NCI-H2196 (cell line): ENCODE data around the gene SRCIN1.

ENCODE experiments used
- DNase-seq: peaks from one replicate; lab custom pipeline; 2025; ENCODE audit not compliant: unreplicated experiment; lab: John Stamatoyannopoulos, UW

Gene SRCIN1

GRCh38 chr17:38583176-38583575 lies 22.6 kb downstream of the SRCIN1 start:
- DNase-seq = no peak

- DNase-seq = no peak
These were observed 23.7 kb downstream of the SRCIN1 start for GRCh38 chr17:38582069-38582468.

- peak; percentile 73 for DNase-seq
These were observed 25.8 kb downstream of the SRCIN1 start for GRCh38 chr17:38579934-38580333.

GRCh38 chr17:38579083-38579480 lies 26.7 kb downstream of the SRCIN1 start:
- DNase-seq = no peak

- no peak for DNase-seq
These were observed 27.3 kb downstream of the SRCIN1 start for GRCh38 chr17:38578229-38579082.

- no peak for DNase-seq
These were observed 28.0 kb downstream of the SRCIN1 start for GRCh38 chr17:38577645-38578173.

- DNase-seq = no peak
These were observed 28.5 kb downstream of the SRCIN1 start for GRCh38 chr17:38577244-38577643.

- no peak for DNase-seq
These were observed 30.0 kb downstream of the SRCIN1 start for GRCh38 chr17:38575781-38576180.

- no peak for DNase-seq
These were observed 31.0 kb downstream of the SRCIN1 start for GRCh38 chr17:38574712-38575111.

GRCh38 chr17:38572669-38573365 lies 32.9 kb downstream of the SRCIN1 start:
- DNase-seq = peak; percentile 61

GRCh38 chr17:38571833-38572668 lies 33.7 kb downstream of the SRCIN1 start:
- DNase-seq = no peak

GRCh38 chr17:38569701-38570512 lies 35.8 kb downstream of the SRCIN1 start:
- DNase-seq = no peak

- peak; percentile 15 for DNase-seq
These were observed 36.8 kb downstream of the SRCIN1 start for GRCh38 chr17:38568845-38569510.

- no peak for DNase-seq
These were observed 37.5 kb downstream of the SRCIN1 start for GRCh38 chr17:38568274-38568673.

- DNase-seq = no peak
These were observed 38.4 kb downstream of the SRCIN1 start for GRCh38 chr17:38567350-38567749.

GRCh38 chr17:38566666-38567031 lies 39.1 kb downstream of the SRCIN1 start:
- DNase-seq = no peak

- DNase-seq = no peak
These were observed 39.7 kb downstream of the SRCIN1 start for GRCh38 chr17:38565853-38566665.

GRCh38 chr17:38564869-38565268 lies 40.9 kb downstream of the SRCIN1 start:
- no peak for DNase-seq

GRCh38 chr17:38564254-38564837 lies 41.4 kb downstream of the SRCIN1 start:
- DNase-seq = no peak
